NCI-H187 (cell line): Measurements from ENCODE around the gene GIPC2.
"Not testable (repeated sequence)": the region's sequence is repeated elsewhere in the genome, so short reads cannot be mapped to it uniquely, and the experiment has no call there.

Experiments
- DNase-seq, 2 experiments: peaks; one replicate each; lab custom pipeline; 2025; lab: John Stamatoyannopoulos, UW

GIPC2 gene

GRCh38 chr1:78038071-78038470 is 7.7 kb upstream of the GIPC2 start:
- DNase-seq = no peak

- no peak for DNase-seq
These were observed 7.3 kb upstream of the GIPC2 start for GRCh38 chr1:78038491-78038939.

GRCh38 chr1:78040484-78041089 is 5.2 kb upstream of the GIPC2 start:
- DNase-seq = no peak

GRCh38 chr1:78043436-78043835 is 2.3 kb upstream of the GIPC2 start:
- no peak for DNase-seq

- DNase-seq = no peak
These were observed 787 bp upstream of the GIPC2 start for GRCh38 chr1:78044796-78045562.

- DNase-seq = no peak
These were observed 222 bp upstream of the GIPC2 start for GRCh38 chr1:78045563-78045925.

GRCh38 chr1:78047106-78047505 is 1.3 kb downstream of the GIPC2 start:
- no peak for DNase-seq

GRCh38 chr1:78047631-78048030 is 1.9 kb downstream of the GIPC2 start:
- DNase-seq = no peak

GRCh38 chr1:78048446-78048845 is 2.7 kb downstream of the GIPC2 start:
- DNase-seq = no peak

- DNase-seq = no peak
These were observed 3.6 kb downstream of the GIPC2 start for GRCh38 chr1:78049396-78049795.

- DNase-seq = no peak
These were observed 5.2 kb downstream of the GIPC2 start for GRCh38 chr1:78051005-78051404.

GRCh38 chr1:78052685-78053405 is 7.1 kb downstream of the GIPC2 start:
- no peak for DNase-seq

- DNase-seq = no peak
These were observed 7.7 kb downstream of the GIPC2 start for GRCh38 chr1:78053498-78053897.

- no peak for DNase-seq
These were observed 8.8 kb downstream of the GIPC2 start for GRCh38 chr1:78054559-78054958.

- DNase-seq = no peak
These were observed 9.2 kb downstream of the GIPC2 start for GRCh38 chr1:78054972-78055371.

GRCh38 chr1:78055565-78056132 is 9.9 kb downstream of the GIPC2 start:
- no peak for DNase-seq

- no peak for DNase-seq
These were observed 12.9 kb downstream of the GIPC2 start for GRCh38 chr1:78058670-78059069.

- DNase-seq = no peak
These were observed 15.2 kb downstream of the GIPC2 start for GRCh38 chr1:78060857-78061563.

GRCh38 chr1:78061825-78062523 is 16.2 kb downstream of the GIPC2 start:
- no peak for DNase-seq

GRCh38 chr1:78064886-78065285 is 19.1 kb downstream of the GIPC2 start:
- not testable (repeated sequence) for DNase-seq

- no peak for DNase-seq
These were observed 23.0 kb downstream of the GIPC2 start for GRCh38 chr1:78068681-78069283.
